GM12865 (cell line): ENCODE data around the gene IDH2.
A peak's percentile ranks its signal among the peaks of the same experiment; 100 is the strongest.
"Not testable (repeated sequence)": the region's sequence is repeated elsewhere in the genome, so short reads cannot be mapped to it uniquely, and the experiment has no call there.

ENCODE experiments used
- DNase-seq: peaks from one replicate; pipeline ENCODE4 v3.0.0; 2010; ENCODE audit warnings: low read depth
- H3K4me3 ChIP-seq: 2 replicates; pipeline ENCODE4 v1.5.1; 2011; ENCODE audit warnings: mild to moderate bottlenecking, low read depth, low read length, control low read depth
- CTCF ChIP-seq: IDR thresholded peaks from 2 replicates; pipeline ENCODE4 v1.5.1; 2011; ENCODE audit warnings: low read length, control low read depth, low read depth, inconsistent platforms; ENCODE audit not compliant: insufficient read depth; ENCODE audit errors: missing control alignments

IDH2 gene

GRCh38 chr15:90101969-90102890 is at the start of gene IDH2:
Gene IDH2, minus strand, starts transcription at chr15:90102468. Its CDS starts 78 bp downstream, at chr15:90102390.
- H3K4me3 ChIP-seq, result peak within 1 kb of the TSS; percentile 76
- no peak for TF ChIP-seq CTCF

GRCh38 chr15:90150551-90150950 is 48.3 kb upstream of the IDH2 start:
- H3K4me3 ChIP-seq, DNase-seq: not testable (repeated sequence)

More at GRCh38 chr15:90101969-90102890, at the start of gene IDH2:
- DNase-seq, result peak; percentile 87

GRCh38 chr15:90149609-90150340 is 47.5 kb upstream of the IDH2 start:
- no peak for TF ChIP-seq CTCF
- H3K4me3 ChIP-seq, result no peak overlapping the region
- no peak for DNase-seq

GRCh38 chr15:90146198-90146761 is 44.0 kb upstream of the IDH2 start:
- H3K4me3 ChIP-seq, result not testable (repeated sequence)
- DNase-seq, result peak; percentile 75

- DNase-seq, result no peak
- TF ChIP-seq CTCF, result no peak
These were observed 43.5 kb upstream of the IDH2 start for GRCh38 chr15:90145761-90146160.

GRCh38 chr15:90145259-90145658 is 43.0 kb upstream of the IDH2 start:
- H3K4me3 ChIP-seq, result no peak overlapping the region
- no peak for DNase-seq
- TF ChIP-seq CTCF, result no peak

More at GRCh38 chr15:90145761-90146160, 43.5 kb upstream of the IDH2 start:
- H3K4me3 ChIP-seq, result no peak overlapping the region

GRCh38 chr15:90143166-90143655 is 40.9 kb upstream of the IDH2 start:
- no peak overlapping the region for H3K4me3 ChIP-seq
- DNase-seq, result peak; percentile 86
- peak; percentile 85 for TF ChIP-seq CTCF
